HepG2 (cell line): ENCODE measurements around the gene ABHD13. TPM values are rescaled to one million over a fixed set of nuclear protein-coding genes. Genes with fewer than 3 reads are reported as not detected.
A peak's percentile ranks its signal among the peaks of the same experiment; 100 is the strongest.

Source experiments
- ATAC-seq: fragments of 200-7000 bp; cut with Tn5 transposase; 3 replicates; pipeline ENCODE4 v1.9.1; 2020; ENCODE audit warnings: mild to moderate bottlenecking, moderate library complexity
- BruUV-seq: library from RNA; stranded (reverse); fragments of 400-500 nt; replicated peaks from 2 replicates; lab custom pipeline; 2021; lab: Mats Ljungman, UMichigan
- CTCF ChIA-PET: fragments of 300-600 bp; formaldehyde crosslinking; extraction: SDS; loops from one replicate; lab custom pipeline; 2021; ENCODE audit warnings: low total read pairs, inconsistent platforms, low intra/inter-chr PET ratio; lab: Yijun Ruan, JAX
- POLR2A ChIA-PET: fragments of 350-600 bp; sonication (Branson Sonifier 250); formaldehyde crosslinking; loops from one replicate; lab custom pipeline; 2020; ENCODE audit warnings: antibody characterized with exemption, inconsistent platforms; lab: Yijun Ruan, JAX
- DNase-seq: peaks from one replicate; pipeline ENCODE4 v3.0.0-alpha.2; 2015; ENCODE audit warnings: low spot score
- FAIRE-seq: peaks from 3 replicates; lab custom pipeline; 2011; peaks lifted over from hg19 to GRCh38; lab: Jason Lieb, UNC
- H2AFZ ChIP-seq: one replicate; pipeline ENCODE4 v1.6.1; 2011; ENCODE audit warnings: low read length, inconsistent platforms
- H3K27ac ChIP-seq: fragments of 300-600 bp; 3 replicates; pipeline ENCODE4 v1.8.0; 2011; ENCODE audit warnings: mixed run types, mild to moderate bottlenecking, mixed read lengths, low read length, inconsistent platforms; ENCODE audit not compliant: insufficient read depth; ENCODE audit errors: extremely low read length
- H3K27me3 ChIP-seq, 2 experiments: fragments of 200-600 bp in 1 of 2; 2 replicates in 1 of 2; 3 replicates in 1 of 2; pipeline versions ENCODE4 v1.6.0 to v1.8.0; 2011; ENCODE audit warnings: low read length in 2 of 2, mild to moderate bottlenecking in 2 of 2, moderate library complexity in 2 of 2, inconsistent platforms in 1 of 2; ENCODE audit not compliant: insufficient read depth in 2 of 2, control insufficient read depth in 1 of 2
- H3K36me3 ChIP-seq, 2 experiments: fragments of 200-600 bp in 1 of 2; replicated peaks in 1 of 2; 2 replicates in 1 of 2; 3 replicates in 1 of 2; pipeline versions ENCODE4 v1.5.1 to v1.8.0; 2011; ENCODE audit warnings: low read length in 2 of 2, inconsistent platforms in 1 of 2; ENCODE audit not compliant: insufficient read depth in 2 of 2, control insufficient read depth in 1 of 2
- H3K4me1 ChIP-seq: 2 replicates; pipeline ENCODE4 v1.5.1; 2012; ENCODE audit warnings: low read length, inconsistent platforms; ENCODE audit not compliant: insufficient read depth
- H3K4me2 ChIP-seq: 2 replicates; pipeline ENCODE4 v1.6.0; 2011; ENCODE audit warnings: low read depth, low read length, inconsistent platforms
- H3K4me3 ChIP-seq, 3 experiments: fragments of 200-600 bp in 1 of 3; sonication (generic), shearing (Covaris generic) in 1 of 3; replicated peaks in 1 of 3; 2 replicates each; pipeline ENCODE4 v1.5.1; 2011 to 2016; ENCODE audit warnings: low read length in 3 of 3, inconsistent platforms in 2 of 3, low read depth in 2 of 3, mild to moderate bottlenecking in 2 of 3, control low read depth in 1 of 3, mixed read lengths in 1 of 3; ENCODE audit not compliant: insufficient read depth in 1 of 3
- H3K79me2 ChIP-seq: one replicate; pipeline ENCODE4 v1.6.1; 2011; ENCODE audit warnings: low read length, inconsistent platforms; ENCODE audit not compliant: insufficient read depth
- H3K9ac ChIP-seq: 2 replicates; pipeline ENCODE4 v1.6.0; 2011; ENCODE audit warnings: mild to moderate bottlenecking, low read depth, low read length, inconsistent platforms; ENCODE audit not compliant: insufficient read depth
- H3K9me3 ChIP-seq: 2 replicates; pipeline ENCODE4 v1.5.1; 2012; ENCODE audit warnings: mild to moderate bottlenecking, low read length
- H4K20me1 ChIP-seq: 2 replicates; pipeline ENCODE4 v1.6.0; 2011; ENCODE audit warnings: inconsistent platforms, mild to moderate bottlenecking, low read length, moderate library complexity; ENCODE audit not compliant: insufficient read depth
- ARID5B ChIP-seq: IDR thresholded peaks from 2 replicates; pipeline ENCODE4 v1.4.0; 2020; ENCODE audit warnings: mild to moderate bottlenecking, missing genetic modification reagents
- CEBPB ChIP-seq: IDR thresholded peaks from 2 replicates; pipeline ENCODE4 v1.6.1; 2011; ENCODE audit warnings: low read depth, low read length, improper control_type of control experiment, borderline replicate concordance
- ELF3 ChIP-seq: IDR thresholded peaks from 2 replicates; pipeline ENCODE4 v1.6.1; 2016; ENCODE audit warnings: missing genetic modification reagents, missing compliant biosample characterization
- FOXK2 ChIP-seq: fragments of 450-650 bp; IDR thresholded peaks from 2 replicates; pipeline ENCODE4 v1.6.1; 2016
- GATAD2A ChIP-seq: IDR thresholded peaks from 2 replicates; pipeline ENCODE4 v1.6.1; 2016
- HMG20A ChIP-seq: IDR thresholded peaks from 2 replicates; pipeline ENCODE4 v1.6.1; 2016; ENCODE audit warnings: borderline replicate concordance
- MIER3 ChIP-seq: IDR thresholded peaks from 2 replicates; pipeline ENCODE4 v1.6.1; 2016; ENCODE audit warnings: missing compliant biosample characterization, borderline replicate concordance
- TBX3 ChIP-seq: fragments of 450-650 bp; IDR thresholded peaks from 2 replicates; pipeline ENCODE4 v1.6.1; 2017; ENCODE audit warnings: antibody characterized with exemption, mild to moderate bottlenecking, inconsistent platforms, borderline replicate concordance
- ZNF567 ChIP-seq: sonication (generic); formaldehyde crosslinking; IDR thresholded peaks from 2 replicates; pipeline ENCODE4 v1.8.1; 2023; ENCODE audit warnings: mild to moderate bottlenecking, missing genetic modification reagents, borderline replicate concordance
- in situ Hi-C: cut with HindIII; loops from 2 replicates; pipeline ENCODE4 v1.10.0; 2017; ENCODE audit warnings: low pct_unique_long_range_greater_than_20kb; ENCODE audit not compliant: extremely low pct_ligation_motif_present
- intact Hi-C: fragments of 100-400 bp; cut with micrococcal nuclease; formaldehyde crosslinking; loops from one replicate; pipeline ENCODE4 v1.10.0; 2022; ENCODE audit not compliant: unreplicated experiment
- polyA plus RNA-seq, 8 experiments: library from polyadenylated mRNA; depleted of rRNA in 3 of 8; stranded (reverse) in 7 of 8; unstranded in 1 of 8; fragments of >200 nt; fragmentation: Illumina TruSeq in 4 of 8; extraction: Trizol in 4 of 8; gene quantifications; 2 replicates each; pipeline versions ENCODE4 v1.2.1 to v1.2.3, GENCODE V29; 2011 to 2016; ENCODE audit warnings: low read depth in 4 of 8, missing spikeins in 1 of 8, mixed read lengths in 1 of 8; ENCODE audit not compliant: insufficient read depth in 1 of 8
- total RNA-seq, 5 experiments: library from RNA; depleted of rRNA; stranded (reverse); fragments of >200 nt; fragmentation: Illumina TruSeq; extraction: Trizol; gene quantifications; 2 replicates each; pipeline ENCODE4 v1.2.3, GENCODE V29; 2016; ENCODE audit warnings: low read depth in 1 of 5
- TF ChIP-seq, protein P1 (sequence below): IDR thresholded peaks from 2 replicates; pipeline ENCODE4 v1.6.1; 2012; ENCODE audit warnings: low read depth, low read length, improper control_type of control experiment
- TF ChIP-seq, protein P2 (sequence below), 2 experiments: fragments of 450-650 bp in 1 of 2; sonication (generic) in 1 of 2; formaldehyde crosslinking; IDR thresholded peaks; 2 replicates each; pipeline versions ENCODE4 v1.5.0 to v1.8.0; 2020 to 2022; ENCODE audit warnings: mild to moderate bottlenecking in 1 of 2, missing genetic modification reagents in 1 of 2
- TF ChIP-seq, protein P3 (sequence below): sonication (generic); formaldehyde crosslinking; IDR thresholded peaks from 2 replicates; pipeline ENCODE4 v1.4.0; 2020; ENCODE audit warnings: missing genetic modification reagents, mild to moderate bottlenecking, borderline replicate concordance

The ABHD13 gene
- total and polyA plus RNA-seq, 2 of the 13 experiments (the other 11 are each of a cell fraction or from before 2014, with no cell fraction given) = 4.3 to 6.2 TPM

- TF ChIP-seq, protein P1, sequence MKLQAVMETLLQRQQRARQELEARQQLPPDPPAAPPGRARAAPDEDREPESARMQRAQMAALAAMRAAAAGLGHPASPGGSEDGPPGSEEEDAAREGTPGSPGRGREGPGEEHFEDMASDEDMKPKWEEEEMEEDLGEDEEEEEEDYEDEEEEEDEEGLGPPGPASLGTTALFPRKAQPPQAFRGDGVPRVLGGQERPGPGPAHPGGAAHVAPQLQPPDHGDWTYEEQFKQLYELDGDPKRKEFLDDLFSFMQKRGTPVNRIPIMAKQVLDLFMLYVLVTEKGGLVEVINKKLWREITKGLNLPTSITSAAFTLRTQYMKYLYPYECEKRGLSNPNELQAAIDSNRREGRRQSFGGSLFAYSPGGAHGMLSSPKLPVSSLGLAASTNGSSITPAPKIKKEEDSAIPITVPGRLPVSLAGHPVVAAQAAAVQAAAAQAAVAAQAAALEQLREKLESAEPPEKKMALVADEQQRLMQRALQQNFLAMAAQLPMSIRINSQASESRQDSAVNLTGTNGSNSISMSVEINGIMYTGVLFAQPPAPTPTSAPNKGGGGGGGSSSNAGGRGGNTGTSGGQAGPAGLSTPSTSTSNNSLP = peak; percentile 90
- TF ChIP-seq ZNF567 (CRISPR knock-in tag) (no peak), ELF3 (CRISPR knock-in tag) (no peak)
Observed at GRCh38 chr13:108227651-108228272, 9.6 kb downstream of the ABHD13 start (continued).

DNA sequence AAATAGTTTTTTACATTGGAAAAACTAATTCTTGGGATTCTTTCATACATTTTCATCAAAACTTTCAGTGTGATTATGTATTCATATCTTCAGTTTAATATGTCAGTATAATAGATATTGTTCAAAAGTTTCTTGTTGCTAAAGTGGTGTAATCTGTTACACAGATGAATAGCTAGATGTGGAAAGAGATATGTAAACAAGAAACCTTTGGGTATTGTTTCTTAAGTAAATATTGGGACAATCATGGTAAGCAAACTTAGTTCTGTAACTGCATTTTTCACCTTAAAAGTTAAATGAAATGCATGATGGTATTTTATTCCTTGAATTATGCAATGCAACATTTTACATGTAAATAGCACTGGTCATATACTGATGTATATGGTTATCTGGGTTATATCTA is 12.2 kb downstream of the ABHD13 start:
- Histone ChIP-seq H3K4me2 (no peak overlapping the region), H3K4me3 (no peak overlapping the region), H3K9ac (no peak overlapping the region), H3K9me3 (no peaks in the 10 kb centered on the region), H3K79me2 (peaks cover 1% of the 10 kb centered on the region), H3K4me1 (peaks cover 31% of the 10 kb centered on the region), H2AFZ (no peak overlapping the region), H3K36me3 (no peaks in the 10 kb centered on the region), H3K27me3 (no peaks in the 10 kb centered on the region), H3K27ac (no peak overlapping the region), H4K20me1 (peaks cover 12% of the 10 kb centered on the region)
- ATAC-seq (peak; percentile 85), DNase-seq (peak; percentile 57), FAIRE-seq (no peak)
- intact Hi-C loops = loop anchor here (5.0 kb wide), 1 partner anchor 92 kb away; no protein-coding TSS in a partner anchor
- ChIA-PET CTCF (no interaction called here), POLR2A (interaction anchor here (0.8 kb wide), 1 partner anchor 12 kb away, joined by 3 read pairs; the partner anchor contains the start of gene ABHD13)
- no TSS peak for BruUV-seq
- in situ Hi-C loops = no loop called here
- peak; percentile 24; the same call in 1 of the 2 replicates for TF ChIP-seq FOXK2
- 0 out of 2 replicates have a peak, but pooled peaks have one; percentile 27 for TF ChIP-seq MIER3 (CRISPR knock-in tag)
- TF ChIP-seq, protein P2, sequence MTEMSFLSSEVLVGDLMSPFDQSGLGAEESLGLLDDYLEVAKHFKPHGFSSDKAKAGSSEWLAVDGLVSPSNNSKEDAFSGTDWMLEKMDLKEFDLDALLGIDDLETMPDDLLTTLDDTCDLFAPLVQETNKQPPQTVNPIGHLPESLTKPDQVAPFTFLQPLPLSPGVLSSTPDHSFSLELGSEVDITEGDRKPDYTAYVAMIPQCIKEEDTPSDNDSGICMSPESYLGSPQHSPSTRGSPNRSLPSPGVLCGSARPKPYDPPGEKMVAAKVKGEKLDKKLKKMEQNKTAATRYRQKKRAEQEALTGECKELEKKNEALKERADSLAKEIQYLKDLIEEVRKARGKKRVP (CRISPR knock-in tag; IDR thresholded peaks at IDR 0.05) = peak in 1 of 2 experiments; percentile 47; a peak in 2 of 4 replicates
- TF ChIP-seq, protein P3, sequence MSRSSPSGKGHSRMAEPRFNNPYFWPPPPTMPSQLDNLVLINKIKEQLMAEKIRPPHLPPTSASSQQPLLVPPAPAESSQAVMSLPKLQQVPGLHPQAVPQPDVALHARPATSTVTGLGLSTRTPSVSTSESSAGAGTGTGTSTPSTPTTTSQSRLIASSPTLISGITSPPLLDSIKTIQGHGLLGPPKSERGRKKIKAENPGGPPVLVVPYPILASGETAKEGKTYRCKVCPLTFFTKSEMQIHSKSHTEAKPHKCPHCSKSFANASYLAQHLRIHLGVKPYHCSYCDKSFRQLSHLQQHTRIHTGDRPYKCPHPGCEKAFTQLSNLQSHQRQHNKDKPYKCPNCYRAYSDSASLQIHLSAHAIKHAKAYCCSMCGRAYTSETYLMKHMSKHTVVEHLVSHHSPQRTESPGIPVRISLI = no peak
- TF ChIP-seq ARID5B (CRISPR knock-in tag) = peak; percentile 84
- TF ChIP-seq HMG20A = peak; percentile 84
- TF ChIP-seq, protein P1 = peak; percentile 92
- peak; percentile 89 for TF ChIP-seq CEBPB
- TF ChIP-seq GATAD2A (CRISPR knock-in tag) = peak; percentile 83
- TF ChIP-seq TBX3 = peak; percentile 91
